ENCODE measurements around the gene ADAMTS12. TPM values are rescaled to one million over a fixed set of nuclear protein-coding genes. Genes with fewer than 3 reads are reported as not detected.
"Not testable (repeated sequence)": the region's sequence is repeated elsewhere in the genome, so short reads cannot be mapped to it uniquely, and the experiment has no call there.

ADAMTS12 gene
- total and polyA plus RNA-seq, 10 of the 15 experiments (the other 5 are each of a cell fraction or from before 2014, with no cell fraction given), result 0.11 to 35.8 (median 20.7) TPM

DNA sequence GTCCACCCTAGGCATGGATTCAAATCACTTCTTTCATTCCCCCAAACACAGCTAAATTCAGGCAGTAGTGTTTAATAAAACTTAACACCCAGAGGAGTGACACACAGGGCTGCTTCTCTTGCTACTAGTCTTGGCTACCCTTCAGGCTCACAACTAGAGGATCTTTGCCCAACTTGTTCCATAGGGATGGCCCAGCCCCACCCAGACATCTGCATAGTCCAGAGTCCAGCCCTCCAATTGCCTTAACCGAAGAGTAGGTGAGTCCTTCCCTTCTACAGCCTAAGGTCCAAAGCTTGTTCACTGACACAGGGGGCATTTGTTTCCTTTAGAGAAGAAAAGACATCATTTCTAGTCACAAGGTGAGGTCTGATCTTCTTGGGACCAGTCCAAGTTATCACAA, 29.2 kb upstream of the ADAMTS12 start:
- Histone ChIP-seq H3K9me3 (replicated peaks; ENCODE audit: control insufficient read depth, insufficient read depth, low read length) (no peaks in the 10 kb centered on the region; the same call in 2 of the 3 replicates), H3K27me3 (replicated peaks in 1 of 2; ENCODE audit: control insufficient read depth in 2 of 2, insufficient read depth in 2 of 2, low read length in 1 of 2) (no peaks in the 10 kb centered on the region), H3K27ac (ENCODE audit: control insufficient read depth, insufficient read depth) (no peak overlapping the region), H3K4me2 (ENCODE audit: control insufficient read depth, insufficient read depth) (no peak overlapping the region), H3K4me1 (ENCODE audit: control insufficient read depth, insufficient read depth, low read length) (peaks cover 4% of the 10 kb centered on the region; the same call in 1 of the 2 replicates), H3K4me3 (no peak overlapping the region), H4K20me1 (ENCODE audit: control insufficient read depth, insufficient read depth) (no peaks in the 10 kb centered on the region), H3K36me3 (ENCODE audit: control insufficient read depth in 2 of 2, insufficient read depth in 2 of 2, low read length in 1 of 2) (no peaks in the 10 kb centered on the region), H3K79me2 (ENCODE audit: control insufficient read depth, insufficient read depth, low read length) (no peaks in the 10 kb centered on the region), H2AFZ (ENCODE audit: control insufficient read depth, low read depth, low read length) (no peak overlapping the region), H3K9ac (ENCODE audit: control insufficient read depth, insufficient read depth, low read length) (no peak overlapping the region)
- no peak for ATAC-seq
- CTCF ChIA-PET, result interaction anchor here (1.0 kb wide), 1 partner anchor 13 kb away, joined by 4 read pairs; no protein-coding TSS in a partner anchor
- BruUV-seq (replicated peaks), result no TSS peak
- in situ Hi-C loops (cut with MboI), result no loop called here
- TF ChIP-seq, protein P1, sequence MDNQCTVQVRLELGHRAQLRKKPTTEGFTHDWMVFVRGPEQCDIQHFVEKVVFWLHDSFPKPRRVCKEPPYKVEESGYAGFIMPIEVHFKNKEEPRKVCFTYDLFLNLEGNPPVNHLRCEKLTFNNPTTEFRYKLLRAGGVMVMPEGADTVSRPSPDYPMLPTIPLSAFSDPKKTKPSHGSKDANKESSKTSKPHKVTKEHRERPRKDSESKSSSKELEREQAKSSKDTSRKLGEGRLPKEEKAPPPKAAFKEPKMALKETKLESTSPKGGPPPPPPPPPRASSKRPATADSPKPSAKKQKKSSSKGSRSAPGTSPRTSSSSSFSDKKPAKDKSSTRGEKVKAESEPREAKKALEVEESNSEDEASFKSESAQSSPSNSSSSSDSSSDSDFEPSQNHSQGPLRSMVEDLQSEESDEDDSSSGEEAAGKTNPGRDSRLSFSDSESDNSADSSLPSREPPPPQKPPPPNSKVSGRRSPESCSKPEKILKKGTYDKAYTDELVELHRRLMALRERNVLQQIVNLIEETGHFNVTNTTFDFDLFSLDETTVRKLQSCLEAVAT (IDR thresholded peaks at IDR 0.05), result no peak
- TF ChIP-seq ZBTB33 (IDR thresholded peaks at IDR 0.05), result no peak
- TF ChIP-seq ZSCAN29 (IDR thresholded peaks at IDR 0.05), result no peak
- TF ChIP-seq NFIC (IDR thresholded peaks at IDR 0.05; ENCODE audit: low read depth, low read length), result no peak
- TF ChIP-seq SP1 (IDR thresholded peaks at IDR 0.05; ENCODE audit: low read depth, low read length), result no peak
- no peak for TF ChIP-seq ATF7 (IDR thresholded peaks at IDR 0.05; ENCODE audit: low read depth)
- TF ChIP-seq KDM1A (IDR thresholded peaks at IDR 0.05; ENCODE audit: borderline replicate concordance), result no peak
- POLR2A ChIA-PET, result no interaction called here
- RAD21 ChIA-PET (ENCODE audit: unreplicated experiment), result interaction anchor here (1.1 kb wide), 1 partner anchor 14 kb away, joined by 6 read pairs; no protein-coding TSS in a partner anchor
- 0% methylated on average over 1 of the region's 1 CpG for WGBS (ENCODE audit: insufficient coverage, insufficient replicate concordance, low lambda C conversion rate, missing lambda C conversion rate)
- no peak for FAIRE-seq
- intact Hi-C loops (cut with micrococcal nuclease; ENCODE audit: unreplicated experiment), result no loop called here
- SMC1A ChIA-PET (ENCODE audit: uncharacterized antibody, unreplicated experiment), result interaction anchor here (0.5 to 7.0 kb wide), 4 partner anchors 13 to 490 kb away, joined by 3 to 46 read pairs (median 4); partner anchors contain the start of gene RXFP3
- no peak for DNase-seq (ENCODE audit: low read depth, low spot score)

DNA sequence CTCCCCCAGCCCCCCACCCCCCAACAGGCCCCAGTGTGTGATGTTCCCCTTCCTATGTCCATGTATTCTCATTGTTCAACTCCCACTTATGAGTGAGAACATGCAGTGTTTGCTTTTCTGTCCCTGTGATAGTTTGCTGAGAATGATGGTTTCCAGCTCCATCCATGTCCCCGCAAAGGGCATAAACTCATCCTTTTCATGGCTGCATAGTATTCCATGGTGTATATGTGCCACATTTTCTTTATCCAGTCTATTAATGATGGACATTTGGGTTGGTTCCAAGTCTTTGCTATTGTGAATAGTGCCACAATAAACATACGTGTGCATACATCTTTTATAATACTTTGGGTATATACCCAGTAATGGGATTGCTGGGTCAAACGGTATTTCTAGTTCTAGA, 23.1 kb upstream of the ADAMTS12 start:
- H3K27me3 ChIP-seq (replicated peaks in 1 of 2; ENCODE audit: control insufficient read depth in 2 of 2, insufficient read depth in 2 of 2, low read length in 1 of 2); in situ Hi-C loops (cut with MboI); H3K9ac ChIP-seq (ENCODE audit: control insufficient read depth, insufficient read depth, low read length); H3K79me2 ChIP-seq (ENCODE audit: control insufficient read depth, insufficient read depth, low read length); POLR2A ChIA-PET; H3K27ac ChIP-seq (ENCODE audit: control insufficient read depth, insufficient read depth); H3K9me3 ChIP-seq (replicated peaks; ENCODE audit: control insufficient read depth, insufficient read depth, low read length); H3K36me3 ChIP-seq (ENCODE audit: control insufficient read depth in 2 of 2, insufficient read depth in 2 of 2, low read length in 1 of 2); H2AFZ ChIP-seq (ENCODE audit: control insufficient read depth, low read depth, low read length); ATAC-seq; RAD21 ChIA-PET (ENCODE audit: unreplicated experiment); BruUV-seq (replicated peaks); H3K4me1 ChIP-seq (ENCODE audit: control insufficient read depth, insufficient read depth, low read length); H3K4me2 ChIP-seq (ENCODE audit: control insufficient read depth, insufficient read depth); intact Hi-C loops (cut with micrococcal nuclease; ENCODE audit: unreplicated experiment); H4K20me1 ChIP-seq (ENCODE audit: control insufficient read depth, insufficient read depth); FAIRE-seq; H3K4me3 ChIP-seq; DNase-seq (ENCODE audit: low read depth, low spot score): not testable (repeated sequence)
- WGBS (ENCODE audit: insufficient coverage, insufficient replicate concordance, low lambda C conversion rate, missing lambda C conversion rate), result 89% methylated on average over 3 of the region's 3 CpGs
- SMC1A ChIA-PET (ENCODE audit: uncharacterized antibody, unreplicated experiment), result interaction anchor here (0.9 kb wide), 1 partner anchor 11 kb away, joined by 4 read pairs; no protein-coding TSS in a partner anchor
- CTCF ChIA-PET, result interaction anchor here (0.7 to 0.9 kb wide), 2 partner anchors 8 to 41 kb away, joined by 3 to 4 read pairs; no protein-coding TSS in a partner anchor
